Fibroblast of lung (primary cell): ENCODE results near the gene POTEF.
"Not testable (repeated sequence)": the region's sequence is repeated elsewhere in the genome, so short reads cannot be mapped to it uniquely, and the experiment has no call there.

Source experiments
- EZH2 ChIP-seq: IDR thresholded peaks from 2 replicates; pipeline ENCODE4 v1.5.1; 2012; ENCODE audit warnings: low read length, control low read depth, mild to moderate bottlenecking; ENCODE audit errors: missing control alignments
- TF ChIP-seq, protein P1 (sequence below), 2 donors: IDR thresholded peaks in 1 of 2; conservative IDR thresholded peaks in 1 of 2; 1 replicate in 1 of 2; 2 replicates in 1 of 2; pipeline ENCODE4 v1.5.1; 2011 to 2012; ENCODE audit warnings: low read length in 2 of 2, control low read depth in 1 of 2, inconsistent platforms in 1 of 2, low read depth in 1 of 2, mild to moderate bottlenecking in 1 of 2

- TF ChIP-seq, protein P1, sequence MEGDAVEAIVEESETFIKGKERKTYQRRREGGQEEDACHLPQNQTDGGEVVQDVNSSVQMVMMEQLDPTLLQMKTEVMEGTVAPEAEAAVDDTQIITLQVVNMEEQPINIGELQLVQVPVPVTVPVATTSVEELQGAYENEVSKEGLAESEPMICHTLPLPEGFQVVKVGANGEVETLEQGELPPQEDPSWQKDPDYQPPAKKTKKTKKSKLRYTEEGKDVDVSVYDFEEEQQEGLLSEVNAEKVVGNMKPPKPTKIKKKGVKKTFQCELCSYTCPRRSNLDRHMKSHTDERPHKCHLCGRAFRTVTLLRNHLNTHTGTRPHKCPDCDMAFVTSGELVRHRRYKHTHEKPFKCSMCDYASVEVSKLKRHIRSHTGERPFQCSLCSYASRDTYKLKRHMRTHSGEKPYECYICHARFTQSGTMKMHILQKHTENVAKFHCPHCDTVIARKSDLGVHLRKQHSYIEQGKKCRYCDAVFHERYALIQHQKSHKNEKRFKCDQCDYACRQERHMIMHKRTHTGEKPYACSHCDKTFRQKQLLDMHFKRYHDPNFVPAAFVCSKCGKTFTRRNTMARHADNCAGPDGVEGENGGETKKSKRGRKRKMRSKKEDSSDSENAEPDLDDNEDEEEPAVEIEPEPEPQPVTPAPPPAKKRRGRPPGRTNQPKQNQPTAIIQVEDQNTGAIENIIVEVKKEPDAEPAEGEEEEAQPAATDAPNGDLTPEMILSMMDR (conservative IDR thresholded peaks at IDR 0.05 in 1 of 2, IDR thresholded peaks at IDR 0.05 in 1 of 2; ENCODE audit: low read depth in 1 of 2, low read length in 2 of 2), result not testable (repeated sequence)
- TF ChIP-seq EZH2, result not testable (repeated sequence)
Measured at GRCh38 chr2:130169163-130169562, 40.1 kb upstream of the POTEF start.
